GM21423 (cell line): ENCODE results near the gene SGK1.

Experiments used
- ATAC-seq: cut with Tn5 transposase; IDR thresholded peaks from one replicate; pipeline ENCODE4 v1.9.1; 2021; ENCODE audit warnings: mild to moderate bottlenecking, moderate library complexity; ENCODE audit not compliant: unreplicated experiment

SGK1 gene

GRCh38 chr6:134132494-134133141, 185.3 kb downstream of the SGK1 start:
- no peak for ATAC-seq

DNA sequence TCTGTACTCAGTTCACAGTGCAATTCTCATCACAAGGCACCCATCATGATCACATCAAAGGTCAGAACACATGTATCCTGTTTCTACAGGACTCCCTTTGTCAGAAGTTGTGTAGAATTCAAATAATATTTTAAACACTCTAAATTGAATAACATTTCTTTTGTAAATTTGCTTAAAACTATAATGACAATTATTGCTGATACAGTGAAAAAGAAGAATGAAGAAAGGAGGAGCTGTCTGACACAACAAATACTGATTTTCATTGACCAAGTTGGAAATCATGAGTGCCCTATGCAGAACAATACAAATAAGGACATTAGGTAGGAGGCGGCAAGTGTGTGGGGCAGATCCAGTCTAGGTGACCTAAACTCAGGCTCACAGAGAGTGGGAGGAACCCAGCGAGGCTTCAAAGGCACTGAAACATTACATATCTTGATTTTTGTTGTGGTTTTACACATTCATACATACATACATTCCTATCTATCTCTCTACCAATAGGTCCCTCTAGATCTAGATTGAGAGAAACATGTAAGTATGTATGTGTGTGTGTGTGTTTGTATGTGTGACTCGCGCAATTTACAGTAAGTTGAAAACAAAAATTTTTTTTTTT, 186.3 kb downstream of the SGK1 start:
- ATAC-seq, result no peak

- ATAC-seq, result no peak
Measured at GRCh38 chr6:134128146-134128545, 189.8 kb downstream of the SGK1 start.

- ATAC-seq, result no peak
Measured at GRCh38 chr6:134123666-134124208, 194.2 kb downstream of the SGK1 start.

GRCh38 chr6:134122775-134123174, 195.1 kb downstream of the SGK1 start:
- ATAC-seq, result no peak

DNA sequence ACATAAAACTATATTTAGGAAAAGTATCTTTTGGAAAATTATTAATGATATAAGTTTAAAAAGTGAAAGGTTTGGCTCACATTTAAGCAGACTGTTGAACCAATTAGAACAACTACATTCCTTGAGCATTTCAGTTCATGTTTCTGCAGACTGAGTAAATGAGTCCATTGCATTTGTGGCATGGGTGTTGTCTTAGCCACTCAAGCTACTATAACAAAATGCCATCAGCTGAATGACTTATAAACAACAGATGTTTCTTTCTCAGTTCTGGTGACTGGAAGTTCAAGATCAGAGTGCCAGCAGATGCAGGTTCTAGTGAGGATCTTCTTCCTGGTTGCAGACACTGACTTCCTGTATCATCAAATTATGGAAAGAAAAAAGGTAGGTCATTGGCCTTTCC, 198.4 kb downstream of the SGK1 start:
- no peak for ATAC-seq
